ENCODE data around the gene PRIMPOL.

DNA sequence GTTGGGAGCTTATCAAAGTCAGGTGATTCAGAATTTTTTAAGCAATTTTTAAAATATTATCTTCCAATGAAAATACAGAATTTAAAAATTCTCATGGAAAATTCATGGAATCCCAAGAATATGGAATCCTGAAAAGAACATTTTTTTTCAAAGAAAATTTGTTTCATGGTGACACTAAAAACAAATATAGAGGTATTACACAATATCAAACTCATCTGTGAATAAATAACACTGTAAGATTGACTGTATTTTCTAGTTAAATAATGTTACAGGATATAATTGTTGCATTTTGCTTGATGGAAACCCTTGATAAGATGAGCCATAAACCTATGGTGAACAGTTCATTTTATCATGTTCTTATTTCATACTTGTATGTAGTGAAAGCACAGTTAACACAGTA lies 11.4 kb downstream of the PRIMPOL start:
- no peak for TF ChIP-seq POLR2A (IDR thresholded peaks at IDR 0.05)
- TF ChIP-seq, protein P1, sequence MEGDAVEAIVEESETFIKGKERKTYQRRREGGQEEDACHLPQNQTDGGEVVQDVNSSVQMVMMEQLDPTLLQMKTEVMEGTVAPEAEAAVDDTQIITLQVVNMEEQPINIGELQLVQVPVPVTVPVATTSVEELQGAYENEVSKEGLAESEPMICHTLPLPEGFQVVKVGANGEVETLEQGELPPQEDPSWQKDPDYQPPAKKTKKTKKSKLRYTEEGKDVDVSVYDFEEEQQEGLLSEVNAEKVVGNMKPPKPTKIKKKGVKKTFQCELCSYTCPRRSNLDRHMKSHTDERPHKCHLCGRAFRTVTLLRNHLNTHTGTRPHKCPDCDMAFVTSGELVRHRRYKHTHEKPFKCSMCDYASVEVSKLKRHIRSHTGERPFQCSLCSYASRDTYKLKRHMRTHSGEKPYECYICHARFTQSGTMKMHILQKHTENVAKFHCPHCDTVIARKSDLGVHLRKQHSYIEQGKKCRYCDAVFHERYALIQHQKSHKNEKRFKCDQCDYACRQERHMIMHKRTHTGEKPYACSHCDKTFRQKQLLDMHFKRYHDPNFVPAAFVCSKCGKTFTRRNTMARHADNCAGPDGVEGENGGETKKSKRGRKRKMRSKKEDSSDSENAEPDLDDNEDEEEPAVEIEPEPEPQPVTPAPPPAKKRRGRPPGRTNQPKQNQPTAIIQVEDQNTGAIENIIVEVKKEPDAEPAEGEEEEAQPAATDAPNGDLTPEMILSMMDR (IDR thresholded peaks at IDR 0.05), result no peak

Measured in breast epithelium (tissue), 3 donors.